Uterus (tissue), 2 donors: ENCODE measurements around the gene GTPBP8.

Experiments
- POLR2A ChIP-seq, 2 donors: fragments of 450-650 bp; IDR thresholded peaks; one replicate each; pipeline ENCODE4 v1.6.1; 2016; ENCODE audit warnings: antibody characterized with exemption in 2 of 2, mild to moderate bottlenecking in 1 of 2, moderate library complexity in 1 of 2
- TF ChIP-seq, protein P1 (sequence below), 4 experiments: fragments of 200-600 bp in 2 of 4; fragments of 450-650 bp in 2 of 4; sonication (generic) in 2 of 4; IDR thresholded peaks; one replicate each; pipeline ENCODE4 v1.5.1; 2016 to 2019; ENCODE audit warnings: antibody characterized with exemption in 4 of 4, mild to moderate bottlenecking in 2 of 4, moderate library complexity in 1 of 4

DNA sequence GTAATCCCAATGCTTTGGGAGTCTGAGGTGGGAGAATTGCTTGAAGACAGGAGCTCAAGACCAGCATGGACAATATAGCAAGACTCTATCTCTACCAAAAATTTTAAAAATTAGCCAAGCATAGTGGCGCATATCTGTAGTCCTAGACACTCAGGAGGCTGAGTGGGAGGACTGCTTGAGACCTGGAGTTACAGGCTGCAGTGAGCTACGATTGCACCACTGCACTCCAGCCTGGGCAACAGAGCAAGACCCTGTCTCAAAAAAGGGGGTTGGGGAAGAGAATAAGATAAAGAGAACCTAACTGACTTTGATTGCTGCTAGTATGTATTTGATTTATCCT, 16.6 kb upstream of the GTPBP8 start:
- TF ChIP-seq, protein P1, sequence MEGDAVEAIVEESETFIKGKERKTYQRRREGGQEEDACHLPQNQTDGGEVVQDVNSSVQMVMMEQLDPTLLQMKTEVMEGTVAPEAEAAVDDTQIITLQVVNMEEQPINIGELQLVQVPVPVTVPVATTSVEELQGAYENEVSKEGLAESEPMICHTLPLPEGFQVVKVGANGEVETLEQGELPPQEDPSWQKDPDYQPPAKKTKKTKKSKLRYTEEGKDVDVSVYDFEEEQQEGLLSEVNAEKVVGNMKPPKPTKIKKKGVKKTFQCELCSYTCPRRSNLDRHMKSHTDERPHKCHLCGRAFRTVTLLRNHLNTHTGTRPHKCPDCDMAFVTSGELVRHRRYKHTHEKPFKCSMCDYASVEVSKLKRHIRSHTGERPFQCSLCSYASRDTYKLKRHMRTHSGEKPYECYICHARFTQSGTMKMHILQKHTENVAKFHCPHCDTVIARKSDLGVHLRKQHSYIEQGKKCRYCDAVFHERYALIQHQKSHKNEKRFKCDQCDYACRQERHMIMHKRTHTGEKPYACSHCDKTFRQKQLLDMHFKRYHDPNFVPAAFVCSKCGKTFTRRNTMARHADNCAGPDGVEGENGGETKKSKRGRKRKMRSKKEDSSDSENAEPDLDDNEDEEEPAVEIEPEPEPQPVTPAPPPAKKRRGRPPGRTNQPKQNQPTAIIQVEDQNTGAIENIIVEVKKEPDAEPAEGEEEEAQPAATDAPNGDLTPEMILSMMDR (IDR thresholded peaks at IDR 0.05) = no peak
- no peak for TF ChIP-seq POLR2A (IDR thresholded peaks at IDR 0.05)
